ENCODE data around the gene POLR2H.
"Not testable (repeated sequence)": the region's sequence is repeated elsewhere in the genome, so short reads cannot be mapped to it uniquely, and the experiment has no call there.

POLR2H gene

GRCh38 chr3:184336547-184337398 lies 24.7 kb upstream of the POLR2H start:
- peak; percentile 39 for DNase-seq

GRCh38 chr3:184337399-184337714 lies 24.2 kb upstream of the POLR2H start, which contains the start of gene FAM131A:
Gene FAM131A, plus strand, starts transcription at chr3:184337600. Its CDS starts 31 bp downstream, at chr3:184337631.
- no peak for DNase-seq

GRCh38 chr3:184337981-184338380 lies 23.5 kb upstream of the POLR2H start:
- no peak for DNase-seq

- peak; percentile 85 for DNase-seq
Measured at GRCh38 chr3:184338511-184338945, 23.0 kb upstream of the POLR2H start.

- DNase-seq = peak; percentile 52
Measured at GRCh38 chr3:184339001-184339400, 22.5 kb upstream of the POLR2H start.

- not testable (repeated sequence) for DNase-seq
Measured at GRCh38 chr3:184339451-184340135, 21.9 kb upstream of the POLR2H start.

- DNase-seq = peak; percentile 69
Measured at GRCh38 chr3:184341925-184342324, 19.6 kb upstream of the POLR2H start.

- DNase-seq = no peak
Measured at GRCh38 chr3:184343200-184343876, 18.2 kb upstream of the POLR2H start.

GRCh38 chr3:184344579-184345316 lies 16.8 kb upstream of the POLR2H start:
- DNase-seq = no peak

GRCh38 chr3:184345317-184346144 lies 16.0 kb upstream of the POLR2H start:
- DNase-seq = peak; percentile 88

GRCh38 chr3:184346480-184347190 lies 14.9 kb upstream of the POLR2H start:
- no peak for DNase-seq

- no peak for DNase-seq
Measured at GRCh38 chr3:184347321-184348056, 14.0 kb upstream of the POLR2H start.

GRCh38 chr3:184348057-184348382 lies 13.5 kb upstream of the POLR2H start:
- DNase-seq = no peak

- no peak for DNase-seq
Measured at GRCh38 chr3:184349563-184350470, 11.7 kb upstream of the POLR2H start.

GRCh38 chr3:184350618-184351017 lies 10.9 kb upstream of the POLR2H start:
- no peak for DNase-seq

- DNase-seq = no peak
Measured at GRCh38 chr3:184351511-184352148, 9.9 kb upstream of the POLR2H start.

GRCh38 chr3:184352149-184352785 lies 9.2 kb upstream of the POLR2H start:
- no peak for DNase-seq

GRCh38 chr3:184352897-184353545 lies 8.5 kb upstream of the POLR2H start:
- no peak for DNase-seq

All from NCI-H510A treated with DMSO at 0.1 percent for 48 hours (cell line).